Measurements from ENCODE around the gene MT1M.

DNA sequence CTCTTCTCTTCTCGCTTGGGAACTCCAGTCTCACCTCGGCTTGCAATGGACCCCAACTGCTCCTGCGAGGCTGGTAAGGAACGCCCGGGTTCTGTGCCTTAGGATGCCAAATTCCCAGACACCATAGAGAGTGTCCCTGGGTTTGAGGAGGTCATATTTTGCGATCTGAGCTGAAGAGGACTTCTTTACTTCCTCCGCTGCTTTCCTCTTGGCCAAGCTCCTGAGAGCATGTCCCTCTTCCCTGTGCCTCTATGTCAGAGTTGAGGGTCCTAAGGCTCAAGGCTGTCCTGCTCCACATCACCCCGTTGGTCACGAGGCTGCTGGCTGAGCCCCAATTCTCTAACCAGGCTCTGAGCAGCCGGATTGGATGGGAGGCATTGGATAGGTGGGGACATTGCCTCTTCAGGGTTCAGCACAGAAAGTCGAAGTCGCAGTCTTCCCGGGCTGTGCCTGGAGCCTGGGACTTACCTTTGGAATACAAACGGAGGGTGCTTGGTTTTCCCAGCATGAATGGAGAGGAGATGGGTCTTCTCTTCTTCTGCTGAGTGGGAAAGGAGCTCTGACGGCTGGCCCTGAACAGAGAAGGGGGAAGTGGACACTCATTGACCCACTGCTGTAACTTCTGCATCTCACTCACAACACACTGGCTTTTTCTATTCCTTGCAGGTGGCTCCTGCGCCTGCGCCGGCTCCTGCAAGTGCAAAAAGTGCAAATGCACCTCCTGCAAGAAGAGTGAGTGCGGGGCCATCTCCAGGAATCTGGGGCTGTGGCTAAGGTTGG, 37.6 kb downstream of the MT1M start:
- TF ChIP-seq POLR2AphosphoS5 (IDR thresholded peaks at IDR 0.05; ENCODE audit: borderline replicate concordance, low read depth, low read length) (no peak), EZH2 (IDR thresholded peaks at IDR 0.05) (no peak)
